ENCODE measurements around the gene GANC.
"Not testable (repeated sequence)": the region's sequence is repeated elsewhere in the genome, so short reads cannot be mapped to it uniquely, and the experiment has no call there.

Gene GANC

DNA sequence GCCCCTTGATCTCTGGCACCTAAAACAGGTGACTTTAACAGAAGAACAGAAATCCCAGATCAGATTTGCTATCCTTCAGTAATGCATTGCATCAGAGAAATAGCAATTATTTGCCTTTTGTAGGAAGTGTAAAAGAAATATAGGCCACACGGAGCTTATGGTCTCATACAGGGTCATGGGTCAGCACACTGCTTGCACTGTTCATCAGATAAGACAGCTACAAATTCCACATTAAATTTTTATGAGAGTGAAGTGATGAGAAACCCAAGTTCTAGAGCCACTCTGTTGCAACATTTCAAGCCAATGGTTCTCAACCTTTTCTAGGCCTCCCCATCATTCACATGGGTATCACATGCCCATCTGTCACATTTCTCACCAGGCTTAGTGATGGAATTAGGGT is 33.7 kb downstream of the GANC start:
- Histone ChIP-seq H3K27me3 (ENCODE audit: insufficient read depth, insufficient read length) (no peaks in the 10 kb centered on the region), H3K36me3 (ENCODE audit: insufficient read depth, insufficient read length, low read length) (peaks cover 2% of the 10 kb centered on the region), H3K9me3 (ENCODE audit: insufficient read depth, low read length) (no peaks in the 10 kb centered on the region), H3K9ac (ENCODE audit: insufficient read length, low read depth) (no peak overlapping the region), H3K4me3 (ENCODE audit: insufficient read length, low read depth) (no peak overlapping the region), H3K4me1 (ENCODE audit: insufficient read depth, insufficient read length) (no peaks in the 10 kb centered on the region)
- no peak for DNase-seq (ENCODE audit: low read depth, low spot score)
- TF ChIP-seq YY1 (IDR thresholded peaks at IDR 0.05; ENCODE audit: insufficient read depth, insufficient read length), result no peak
- no peak for TF ChIP-seq ZNF274 (IDR thresholded peaks at IDR 0.05; ENCODE audit: low read depth, low read length)
- TF ChIP-seq SUZ12 (IDR thresholded peaks at IDR 0.05; ENCODE audit: extremely low read depth, insufficient read depth, insufficient read length), result no peak

DNA sequence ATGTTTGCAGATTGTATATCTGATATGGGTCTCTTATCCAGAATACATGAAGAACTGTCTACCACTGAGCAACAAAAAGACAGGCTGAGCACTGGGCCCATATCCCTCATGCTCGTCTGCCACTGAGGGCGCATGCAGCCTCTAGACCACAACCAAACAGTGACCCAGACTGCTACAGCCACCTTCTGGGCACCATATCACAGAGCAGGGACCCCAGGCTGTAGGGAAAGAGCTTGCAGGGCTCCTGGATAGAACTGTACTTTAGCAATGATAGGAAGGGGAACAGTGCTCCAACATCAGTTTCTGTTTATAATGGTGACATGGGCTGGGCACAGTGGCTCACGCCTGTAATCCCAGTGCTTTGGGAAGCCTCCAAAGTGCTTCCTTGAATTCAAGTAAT is 40.5 kb downstream of the GANC start:
- Histone ChIP-seq H3K27me3 (ENCODE audit: insufficient read depth, insufficient read length) (no peaks in the 10 kb centered on the region), H3K4me3 (ENCODE audit: insufficient read length, low read depth) (no peak overlapping the region), H3K4me1 (ENCODE audit: insufficient read depth, insufficient read length) (no peaks in the 10 kb centered on the region), H3K9ac (ENCODE audit: insufficient read length, low read depth) (no peak overlapping the region), H3K9me3 (ENCODE audit: insufficient read depth, low read length) (no peaks in the 10 kb centered on the region), H3K36me3 (ENCODE audit: insufficient read depth, insufficient read length, low read length) (peaks cover 2% of the 10 kb centered on the region)
- TF ChIP-seq YY1 (IDR thresholded peaks at IDR 0.05; ENCODE audit: insufficient read depth, insufficient read length) (no peak), ZNF274 (IDR thresholded peaks at IDR 0.05; ENCODE audit: low read depth, low read length) (no peak)
- no peak for DNase-seq (ENCODE audit: low read depth, low spot score)

DNA sequence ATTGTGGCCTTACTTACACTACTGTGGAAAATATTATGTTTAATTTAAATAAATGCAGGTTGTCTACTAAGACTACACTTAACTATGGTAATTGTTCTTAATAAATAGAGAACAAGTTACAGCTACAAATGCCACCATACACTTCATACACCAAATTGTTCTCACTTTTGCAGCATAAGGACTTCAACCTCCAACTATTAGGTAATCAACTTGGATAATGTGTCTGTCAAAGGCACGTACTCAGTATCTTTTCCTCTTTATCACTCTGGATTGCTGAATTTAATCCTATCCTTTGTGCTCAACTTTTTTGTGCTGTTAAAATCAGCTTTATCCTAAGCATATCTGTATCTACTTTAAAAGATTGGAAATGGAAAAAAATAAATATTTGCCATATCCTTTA is 41.8 kb downstream of the GANC start:
- Histone ChIP-seq H3K4me1 (ENCODE audit: insufficient read depth, insufficient read length) (no peaks in the 10 kb centered on the region), H3K4me3 (ENCODE audit: insufficient read length, low read depth) (no peak overlapping the region), H3K27me3 (ENCODE audit: insufficient read depth, insufficient read length) (no peaks in the 10 kb centered on the region), H3K36me3 (ENCODE audit: insufficient read depth, insufficient read length, low read length) (peaks cover 1% of the 10 kb centered on the region), H3K9me3 (ENCODE audit: insufficient read depth, low read length) (no peaks in the 10 kb centered on the region), H3K9ac (ENCODE audit: insufficient read length, low read depth) (no peak overlapping the region)
- DNase-seq (ENCODE audit: low read depth, low spot score), result no peak
- TF ChIP-seq YY1 (IDR thresholded peaks at IDR 0.05; ENCODE audit: insufficient read depth, insufficient read length), result no peak
- no peak for TF ChIP-seq ZNF274 (IDR thresholded peaks at IDR 0.05; ENCODE audit: low read depth, low read length)
- TF ChIP-seq SUZ12 (IDR thresholded peaks at IDR 0.05; ENCODE audit: extremely low read depth, insufficient read depth, insufficient read length), result no peak

DNA sequence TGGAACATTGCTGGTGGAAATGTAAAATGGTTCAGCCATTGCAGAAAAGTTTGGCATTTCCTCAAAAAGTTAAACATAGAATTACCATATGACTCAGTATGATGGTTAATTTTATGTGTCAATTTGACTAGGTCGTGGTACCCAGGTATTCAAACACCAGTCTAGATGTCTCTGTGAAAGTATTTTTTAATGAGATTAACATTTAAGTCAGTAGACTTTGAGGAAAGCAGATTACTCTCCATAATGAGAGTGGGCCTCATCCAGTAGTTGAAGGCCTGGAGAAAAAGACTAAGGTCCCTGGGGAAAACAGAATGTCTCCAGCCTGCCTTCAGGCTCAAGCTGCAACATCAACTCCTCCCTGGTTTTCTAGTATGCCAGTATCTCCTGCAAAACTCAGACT is 42.5 kb downstream of the GANC start:
- Histone ChIP-seq H3K4me3 (ENCODE audit: insufficient read length, low read depth) (no peak overlapping the region), H3K9me3 (ENCODE audit: insufficient read depth, low read length) (no peaks in the 10 kb centered on the region), H3K27me3 (ENCODE audit: insufficient read depth, insufficient read length) (no peaks in the 10 kb centered on the region), H3K4me1 (ENCODE audit: insufficient read depth, insufficient read length) (no peaks in the 10 kb centered on the region), H3K36me3 (ENCODE audit: insufficient read depth, insufficient read length, low read length) (no peaks in the 10 kb centered on the region), H3K9ac (ENCODE audit: insufficient read length, low read depth) (no peak overlapping the region)
- TF ChIP-seq ZNF274 (IDR thresholded peaks at IDR 0.05; ENCODE audit: low read depth, low read length) (no peak), YY1 (IDR thresholded peaks at IDR 0.05; ENCODE audit: insufficient read depth, insufficient read length) (no peak), SUZ12 (IDR thresholded peaks at IDR 0.05; ENCODE audit: extremely low read depth, insufficient read depth, insufficient read length) (no peak)
- no peak for DNase-seq (ENCODE audit: low read depth, low spot score)

DNA sequence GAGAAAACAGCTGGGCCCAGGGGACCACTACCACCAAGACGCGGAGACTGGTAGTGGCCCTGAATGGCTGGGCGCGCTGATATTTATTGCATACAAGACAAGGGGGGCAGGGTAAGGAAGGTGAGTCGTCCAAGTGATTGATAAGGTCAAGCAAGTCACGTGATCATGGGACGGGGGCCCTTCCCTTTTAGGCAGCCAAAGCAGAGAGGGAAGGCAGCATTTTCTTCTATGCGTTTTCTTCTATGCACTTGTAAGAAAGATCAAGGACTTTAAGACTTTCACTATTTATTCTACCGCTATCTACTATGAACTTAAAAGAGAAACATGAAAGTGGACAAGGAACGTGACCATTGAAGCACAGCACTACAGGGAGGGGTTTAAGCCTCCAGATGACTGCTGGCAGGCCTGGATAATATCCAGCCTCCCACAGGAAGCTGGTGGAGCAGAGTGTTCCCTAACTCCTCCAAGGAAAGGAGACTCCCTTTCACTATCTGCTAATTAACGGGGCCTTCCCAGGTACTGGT is 43.3 kb downstream of the GANC start:
- H3K9me3 ChIP-seq (ENCODE audit: insufficient read depth, low read length); H3K36me3 ChIP-seq (ENCODE audit: insufficient read depth, insufficient read length, low read length); H3K4me3 ChIP-seq (ENCODE audit: insufficient read length, low read depth); H3K4me1 ChIP-seq (ENCODE audit: insufficient read depth, insufficient read length); DNase-seq (ENCODE audit: low read depth, low spot score); H3K9ac ChIP-seq (ENCODE audit: insufficient read length, low read depth); H3K27me3 ChIP-seq (ENCODE audit: insufficient read depth, insufficient read length): not testable (repeated sequence)

DNA sequence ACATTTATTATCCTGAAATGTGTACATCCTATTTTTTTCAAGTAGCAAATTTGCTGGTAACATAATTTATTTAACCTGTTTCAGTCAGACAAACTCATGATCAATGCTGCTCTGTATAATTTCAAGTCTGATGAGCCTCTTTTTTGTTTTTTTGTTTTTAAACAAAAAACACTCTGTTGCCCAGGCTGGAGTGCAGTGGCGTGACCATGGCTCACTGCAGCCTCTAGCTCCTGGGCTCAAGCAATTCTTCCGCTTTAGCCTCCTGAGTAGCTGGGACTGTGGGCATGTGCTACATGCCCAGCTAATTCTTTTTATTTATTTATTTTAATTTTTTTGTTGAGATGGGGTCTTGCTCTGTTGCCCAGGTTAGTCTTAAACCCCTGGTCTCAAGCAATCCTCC is 46.2 kb downstream of the GANC start:
- H3K36me3 ChIP-seq (ENCODE audit: insufficient read depth, insufficient read length, low read length), result no peaks in the 10 kb centered on the region
- H3K9me3 ChIP-seq (ENCODE audit: insufficient read depth, low read length), result no peaks in the 10 kb centered on the region
- no peak overlapping the region for H3K9ac ChIP-seq (ENCODE audit: insufficient read length, low read depth)
- TF ChIP-seq YY1 (IDR thresholded peaks at IDR 0.05; ENCODE audit: insufficient read depth, insufficient read length) (no peak), ZNF274 (IDR thresholded peaks at IDR 0.05; ENCODE audit: low read depth, low read length) (no peak), SUZ12 (IDR thresholded peaks at IDR 0.05; ENCODE audit: extremely low read depth, insufficient read depth, insufficient read length) (no peak)
- no peaks in the 10 kb centered on the region for H3K4me1 ChIP-seq (ENCODE audit: insufficient read depth, insufficient read length)
- H3K27me3 ChIP-seq (ENCODE audit: insufficient read depth, insufficient read length), result no peaks in the 10 kb centered on the region
- DNase-seq (ENCODE audit: low read depth, low spot score), result no peak
- H3K4me3 ChIP-seq (ENCODE audit: insufficient read length, low read depth), result no peak overlapping the region

DNA sequence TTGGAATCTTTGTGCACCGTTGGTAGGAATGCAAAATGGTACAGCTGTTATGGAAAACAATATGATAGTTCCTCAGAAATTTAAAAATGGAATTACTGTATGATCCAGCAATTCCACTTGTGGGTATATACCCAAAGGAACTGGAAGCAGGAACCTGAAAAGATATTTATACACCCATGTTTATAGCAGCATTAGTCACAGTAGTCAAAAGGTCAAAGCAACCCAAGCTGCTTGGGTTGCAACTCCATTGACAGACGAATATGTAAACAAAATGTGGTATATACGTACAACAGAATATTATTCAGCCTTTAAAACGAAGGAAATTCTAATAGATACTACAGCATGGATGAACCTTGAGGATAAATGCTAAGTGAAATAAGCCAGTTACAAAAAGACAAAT is 51.3 kb downstream of the GANC start:
- Histone ChIP-seq H3K4me3 (ENCODE audit: insufficient read length, low read depth) (no peak overlapping the region), H3K9ac (ENCODE audit: insufficient read length, low read depth) (no peak overlapping the region), H3K27me3 (ENCODE audit: insufficient read depth, insufficient read length) (no peaks in the 10 kb centered on the region), H3K36me3 (ENCODE audit: insufficient read depth, insufficient read length, low read length) (no peaks in the 10 kb centered on the region), H3K4me1 (ENCODE audit: insufficient read depth, insufficient read length) (no peaks in the 10 kb centered on the region), H3K9me3 (ENCODE audit: insufficient read depth, low read length) (no peaks in the 10 kb centered on the region)
- DNase-seq (ENCODE audit: low read depth, low spot score), result no peak
- TF ChIP-seq YY1 (IDR thresholded peaks at IDR 0.05; ENCODE audit: insufficient read depth, insufficient read length), result no peak
- no peak for TF ChIP-seq SUZ12 (IDR thresholded peaks at IDR 0.05; ENCODE audit: extremely low read depth, insufficient read depth, insufficient read length)
- TF ChIP-seq ZNF274 (IDR thresholded peaks at IDR 0.05; ENCODE audit: low read depth, low read length), result no peak

DNA sequence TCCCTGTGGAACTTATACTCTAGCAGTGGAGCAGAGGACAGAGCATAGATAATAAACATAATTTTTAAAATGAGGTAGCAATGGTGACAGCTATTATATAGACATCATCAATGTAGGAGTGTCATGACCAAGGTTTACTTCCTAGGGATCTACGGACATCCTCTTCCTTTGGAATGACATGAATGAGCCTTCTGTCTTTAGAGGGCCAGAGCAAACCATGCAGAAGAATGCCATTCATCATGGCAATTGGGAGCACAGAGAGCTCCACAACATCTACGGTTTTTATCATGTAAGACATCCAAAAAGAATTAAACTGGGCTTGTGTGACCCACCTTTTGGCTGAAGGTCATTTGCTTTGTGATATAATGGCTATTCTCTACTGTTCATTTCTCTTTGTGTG is 56.2 kb downstream of the GANC start:
- Histone ChIP-seq H3K9me3 (ENCODE audit: insufficient read depth, low read length) (no peaks in the 10 kb centered on the region), H3K9ac (ENCODE audit: insufficient read length, low read depth) (no peak overlapping the region), H3K27me3 (ENCODE audit: insufficient read depth, insufficient read length) (no peaks in the 10 kb centered on the region), H3K36me3 (ENCODE audit: insufficient read depth, insufficient read length, low read length) (no peaks in the 10 kb centered on the region), H3K4me3 (ENCODE audit: insufficient read length, low read depth) (no peak overlapping the region), H3K4me1 (ENCODE audit: insufficient read depth, insufficient read length) (no peaks in the 10 kb centered on the region)
- DNase-seq (ENCODE audit: low read depth, low spot score), result no peak
- TF ChIP-seq ZNF274 (IDR thresholded peaks at IDR 0.05; ENCODE audit: low read depth, low read length), result no peak
- no peak for TF ChIP-seq YY1 (IDR thresholded peaks at IDR 0.05; ENCODE audit: insufficient read depth, insufficient read length)
- TF ChIP-seq SUZ12 (IDR thresholded peaks at IDR 0.05; ENCODE audit: extremely low read depth, insufficient read depth, insufficient read length), result no peak
